Stimulated activated CD4-positive, alpha-beta T cell treated with anti-CD3 and anti-CD28 coated beads, Interleukin-15, amount 100 ng/mL, for 48 hours (primary cell): ENCODE data around the gene LNX2.

ENCODE experiments used
- DNase-seq, 2 donors: peaks; one replicate each; pipeline ENCODE4 v3.0.0-alpha.2; 2020; ENCODE audit warnings: low read depth in 2 of 2

The LNX2 gene

DNA sequence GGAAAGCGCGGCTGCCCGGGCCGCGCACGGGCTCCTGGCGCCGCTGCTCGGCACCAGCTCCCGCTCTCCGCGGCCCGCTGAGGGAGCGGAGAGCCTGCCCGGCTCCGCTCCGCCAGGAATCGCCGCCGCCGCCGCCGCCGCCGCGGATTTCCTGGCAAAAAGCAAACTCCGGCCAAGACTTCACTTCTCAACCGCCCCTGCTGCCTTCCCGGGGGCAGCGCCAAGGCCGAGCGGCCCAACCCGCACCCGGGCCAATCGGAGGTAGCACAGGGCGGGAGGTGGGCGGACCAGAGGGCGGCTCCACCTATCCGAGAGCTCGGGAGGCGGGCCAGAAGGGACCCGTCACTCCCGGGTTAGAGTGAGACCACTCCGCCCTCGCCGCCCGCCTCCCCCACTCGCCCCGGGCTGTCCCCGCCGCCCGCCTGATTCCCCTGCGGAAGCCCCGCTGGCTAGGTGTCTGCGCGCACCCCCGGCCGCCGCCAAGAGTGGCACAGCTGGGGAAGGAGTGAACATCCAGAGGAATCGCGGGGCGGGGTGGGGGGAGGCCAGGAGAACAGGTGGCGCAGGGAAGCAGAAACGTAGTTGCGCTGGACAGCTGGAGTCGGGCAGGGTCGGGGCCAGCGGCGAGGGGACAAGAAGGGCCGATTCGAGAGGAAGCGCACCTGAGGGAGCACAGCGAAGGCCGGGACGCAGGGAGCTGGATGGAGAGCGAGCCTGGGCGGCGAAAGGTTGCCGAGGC lies at the start of gene LNX2:
Gene LNX2, minus strand, starts transcription at position 153 of the 739 bp plus-strand sequence. CDS start 38,826 bp downstream, outside the sequence.
- DNase-seq: peak; percentile 91 to 98

DNA sequence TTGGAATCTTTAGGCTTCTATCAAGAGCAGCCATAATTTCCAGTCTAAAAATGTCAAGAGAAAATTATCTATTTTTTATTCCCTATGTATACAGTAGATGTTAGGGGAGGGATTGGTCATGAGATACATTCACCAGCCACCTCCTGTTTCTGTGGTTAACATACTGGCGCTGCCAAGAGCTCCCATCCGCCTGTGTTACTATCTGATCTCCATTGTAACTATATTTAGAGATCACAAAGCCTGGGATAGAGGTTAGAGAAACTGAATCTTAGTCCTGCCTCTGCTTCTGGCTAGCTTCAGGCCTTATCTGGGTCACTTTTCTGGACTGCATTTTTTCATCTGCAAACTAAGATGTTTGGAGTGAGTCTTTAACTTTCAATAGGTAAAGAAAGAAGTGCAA lies 47.6 kb upstream of the LNX2 start:
- DNase-seq: no peak

- no peak for DNase-seq
Observed at GRCh38 chr13:27666951-27667350, 46.6 kb upstream of the LNX2 start.

- no peak for DNase-seq
Observed at GRCh38 chr13:27665761-27666160, 45.4 kb upstream of the LNX2 start.

DNA sequence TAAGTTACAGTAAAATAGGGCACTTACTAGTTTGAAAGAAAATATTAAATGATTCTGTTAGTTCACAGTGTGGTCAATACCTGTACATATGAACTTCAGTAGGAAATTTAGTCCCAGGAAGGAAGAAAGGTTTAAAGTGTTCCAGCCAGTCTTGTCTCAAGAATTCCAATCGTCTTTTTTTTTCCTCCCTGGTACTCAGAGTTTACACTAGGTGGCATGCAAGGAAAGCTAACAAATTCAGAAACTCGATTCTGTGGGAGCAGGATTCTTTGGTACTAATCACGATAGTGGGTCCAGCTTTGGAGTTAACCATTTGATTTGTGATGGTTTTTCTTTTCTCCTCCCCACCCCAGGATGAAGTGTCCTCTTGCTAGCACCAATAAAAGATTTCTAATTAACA lies 45.0 kb upstream of the LNX2 start:
- no peak for DNase-seq

DNA sequence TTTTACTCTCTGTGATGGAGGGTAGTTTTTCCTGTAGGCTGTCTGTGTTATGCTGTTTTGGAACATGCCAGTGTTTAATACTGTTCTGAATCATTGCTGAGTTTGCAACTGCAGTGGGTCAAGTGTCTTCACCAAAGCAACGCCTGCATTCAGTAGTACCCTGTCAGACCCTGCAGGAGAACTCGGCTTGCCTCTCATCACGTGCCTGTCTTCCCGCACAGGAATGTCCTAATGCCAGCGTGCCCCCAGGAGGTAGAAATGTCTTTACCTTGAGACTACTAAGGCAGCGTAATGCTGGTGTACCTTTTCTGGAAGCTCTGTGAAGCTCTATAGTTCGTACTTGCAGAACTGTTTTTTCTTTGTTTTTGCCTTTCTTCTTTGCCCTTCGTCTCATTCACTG lies 43.6 kb upstream of the LNX2 start:
- no peak for DNase-seq

DNA sequence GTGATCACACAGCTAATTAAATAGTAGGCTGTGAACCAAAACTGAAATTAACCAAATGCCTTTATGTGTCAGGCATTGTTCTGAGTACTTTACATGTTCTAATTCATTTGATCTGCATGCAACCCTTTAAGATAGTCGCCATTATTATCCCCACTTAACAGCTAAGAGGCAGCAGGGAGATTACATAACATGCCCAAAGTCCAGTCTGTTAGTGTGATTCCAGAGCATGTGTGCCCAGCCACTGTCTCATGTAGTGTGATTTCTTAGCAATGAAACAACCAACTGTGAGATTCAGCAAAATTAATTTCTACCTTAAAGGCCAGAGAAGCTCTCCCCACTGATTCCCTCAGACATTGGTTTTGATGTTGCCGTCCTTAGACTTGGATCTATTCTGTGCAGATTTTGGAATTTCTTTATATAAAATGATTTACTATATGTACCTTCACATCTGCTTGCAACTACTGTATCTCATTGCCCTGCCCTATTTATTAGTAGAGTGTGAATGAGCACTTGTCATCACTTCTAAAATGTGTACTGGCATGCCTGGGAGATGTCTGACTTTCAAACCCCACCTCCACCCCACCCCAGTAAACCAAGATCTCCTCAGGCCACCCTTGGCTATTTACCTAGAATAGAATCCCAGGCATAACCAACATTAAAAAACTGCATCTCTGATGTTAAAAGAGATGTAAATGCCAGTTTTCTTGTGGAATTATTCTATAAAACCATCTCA lies 42.6 kb upstream of the LNX2 start:
- DNase-seq: no peak

DNA sequence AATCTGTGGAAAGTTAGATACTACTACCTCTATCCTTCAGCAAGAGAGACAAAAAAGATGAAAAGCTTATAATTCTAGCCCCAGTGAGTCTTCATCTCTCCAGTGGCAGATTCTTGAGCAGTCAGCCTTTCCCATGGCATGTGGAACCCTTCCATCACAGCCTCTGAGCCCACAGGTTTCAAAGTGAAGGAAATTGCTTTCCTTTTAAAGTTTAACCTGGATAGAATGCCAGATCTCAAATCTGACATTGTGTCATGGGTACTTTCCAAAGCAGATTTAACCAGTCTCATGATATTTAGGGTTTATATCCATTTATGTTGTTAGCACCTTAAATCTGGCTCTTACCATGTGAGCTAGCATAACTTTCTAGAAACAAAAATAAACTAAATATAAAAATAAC lies 40.7 kb upstream of the LNX2 start:
- DNase-seq: no peak

DNA sequence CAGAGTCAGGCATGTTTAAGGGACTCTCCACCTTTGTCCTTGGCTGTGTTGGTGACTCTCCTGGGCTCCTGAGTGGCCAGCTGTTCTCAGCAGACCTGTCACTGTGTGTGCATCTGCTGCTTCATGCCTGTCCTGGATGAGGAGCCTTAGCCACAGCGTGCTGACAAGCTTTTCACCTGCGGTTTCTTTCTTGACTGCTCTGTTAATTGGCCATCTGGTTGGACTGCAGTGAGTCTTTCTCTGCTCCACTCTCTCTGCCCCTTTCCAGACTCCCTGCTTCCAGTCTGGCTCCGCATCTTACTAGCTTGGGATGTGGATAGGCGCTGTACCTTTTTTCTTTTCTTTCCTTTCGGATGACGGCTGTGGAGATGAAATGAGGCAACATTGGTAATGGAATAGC lies 40.2 kb upstream of the LNX2 start:
- DNase-seq: no peak

DNA sequence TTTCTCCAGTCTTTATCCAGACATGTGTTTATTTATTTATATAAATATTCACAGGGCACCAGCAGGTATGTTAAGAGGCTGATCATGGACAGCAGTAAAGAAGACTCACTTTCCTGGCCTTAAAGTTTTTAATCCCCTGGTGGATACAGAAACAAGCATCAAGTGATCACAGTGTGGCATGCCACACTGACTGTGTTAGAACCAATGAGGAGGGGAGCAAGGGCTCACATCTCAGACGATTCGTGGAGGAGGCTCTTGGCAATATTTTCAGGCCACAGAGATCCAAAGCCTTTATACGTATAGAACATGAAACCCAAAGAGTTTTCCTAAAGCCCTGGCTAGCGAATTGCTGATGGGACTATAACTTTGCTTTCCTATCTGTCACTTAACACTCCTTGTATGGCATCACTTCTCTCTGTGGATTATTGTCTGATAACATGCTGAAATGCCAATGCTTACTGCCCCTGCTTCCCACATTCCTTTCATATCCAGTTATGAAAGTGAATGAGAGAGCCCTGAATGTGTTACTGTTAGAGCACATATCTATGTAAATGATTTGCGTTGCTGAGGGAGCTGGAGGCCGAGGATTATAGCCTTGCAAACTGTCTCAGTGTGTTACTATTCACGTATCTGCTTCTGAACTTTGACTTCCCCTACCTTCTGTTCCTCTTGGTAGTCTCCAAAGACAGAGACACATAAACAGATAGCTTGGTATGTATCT lies 39.0 kb upstream of the LNX2 start:
- no peak for DNase-seq

GRCh38 chr13:27658546-27658945 lies 38.2 kb upstream of the LNX2 start:
- no peak for DNase-seq

DNA sequence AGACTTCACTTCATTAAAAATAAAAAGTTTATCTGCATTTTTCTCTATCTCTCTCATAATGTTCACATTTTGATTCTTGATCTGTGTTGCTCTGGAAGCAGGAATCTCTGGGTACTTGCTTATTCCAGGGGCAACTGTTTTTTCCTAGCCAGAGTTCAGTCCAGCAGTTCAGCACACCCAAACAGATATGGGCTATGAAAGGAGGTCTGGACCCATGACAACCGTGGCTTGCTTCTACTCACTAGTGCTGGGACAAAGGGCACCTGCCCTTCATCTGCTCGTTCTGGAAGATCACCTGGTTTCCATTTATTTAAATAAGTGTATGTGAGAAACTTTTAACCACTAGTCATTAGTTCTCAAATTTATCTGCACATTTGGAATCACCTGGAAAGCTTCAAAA lies 37.4 kb upstream of the LNX2 start:
- no peak for DNase-seq

DNA sequence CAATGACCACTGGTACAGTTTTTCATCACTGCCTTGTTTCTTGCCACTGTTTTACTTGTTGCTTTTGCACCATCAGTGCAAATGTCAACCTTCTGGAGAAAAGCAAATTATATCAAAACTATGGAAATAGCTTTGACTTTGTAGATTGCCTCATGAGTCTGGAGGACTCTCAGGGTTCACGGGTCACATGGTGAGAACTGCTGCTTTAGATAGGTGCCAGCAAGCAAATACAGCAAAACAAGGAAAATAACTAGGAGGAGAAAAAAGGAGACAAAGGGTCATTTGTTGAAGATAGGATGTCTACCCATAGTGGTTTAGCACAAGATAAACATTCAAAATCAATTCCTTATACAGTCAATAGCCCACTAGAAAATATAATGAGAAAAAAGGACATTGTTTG lies 34.5 kb upstream of the LNX2 start:
- no peak for DNase-seq

DNA sequence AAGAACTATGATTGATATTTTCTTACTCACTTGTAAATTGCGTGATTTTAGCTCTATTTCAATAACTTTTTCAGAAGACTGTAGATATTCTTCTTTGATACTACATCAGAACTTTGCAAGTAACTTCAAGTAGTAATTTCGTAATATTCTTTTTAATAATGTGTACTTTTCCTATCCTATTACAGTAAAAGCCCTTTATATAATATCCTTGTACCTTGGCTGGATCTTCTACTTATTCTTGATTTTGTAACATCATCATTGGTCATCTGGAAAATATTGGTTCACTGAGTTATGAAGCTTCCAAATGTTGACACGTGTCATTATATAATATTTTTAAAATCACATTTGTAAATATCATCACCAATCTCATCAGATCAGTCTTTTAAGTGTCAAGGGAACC lies 33.7 kb upstream of the LNX2 start:
- DNase-seq: no peak

GRCh38 chr13:27650312-27650711 lies 30.0 kb upstream of the LNX2 start:
- no peak for DNase-seq

GRCh38 chr13:27644302-27644701 lies 24.0 kb upstream of the LNX2 start:
- no peak for DNase-seq

DNA sequence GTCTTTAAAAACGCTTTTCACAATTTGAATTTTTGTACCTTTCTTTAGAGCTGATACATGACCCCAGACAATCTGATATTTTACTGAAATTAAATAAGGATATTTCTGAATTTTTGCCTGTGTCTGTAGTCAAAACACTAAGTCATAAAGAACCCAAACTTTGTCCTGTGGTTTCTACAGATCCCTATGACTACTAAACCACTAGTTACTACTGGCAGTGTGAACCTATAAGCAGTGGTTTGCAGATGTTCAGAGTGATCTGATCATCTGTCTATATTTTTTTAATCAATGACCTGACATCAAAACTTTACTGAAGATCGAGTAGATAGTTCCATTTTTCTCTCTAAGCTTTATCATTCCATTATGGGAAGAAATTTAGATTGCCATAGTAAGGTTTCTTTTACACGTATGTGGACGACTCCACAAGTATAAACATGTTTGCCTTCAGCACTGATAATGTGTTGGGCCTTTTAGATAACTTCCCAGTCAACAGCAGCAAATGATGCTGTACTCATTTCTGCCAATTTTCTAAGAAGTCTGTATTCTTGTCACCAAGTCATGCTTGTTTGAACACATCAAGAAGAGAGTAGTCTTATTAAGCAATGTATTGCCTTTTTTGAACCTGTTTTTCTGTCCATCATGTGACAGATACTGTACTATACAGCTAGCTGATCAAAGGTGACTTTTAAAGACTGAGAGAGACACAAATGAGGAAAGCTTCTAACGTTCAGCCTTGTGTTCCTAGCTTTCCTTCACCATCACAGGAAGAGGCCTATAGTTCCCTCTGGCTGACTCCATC lies 23.2 kb upstream of the LNX2 start:
- no peak for DNase-seq

- DNase-seq: no peak
Observed at GRCh38 chr13:27641711-27642502, 21.6 kb upstream of the LNX2 start.

DNA sequence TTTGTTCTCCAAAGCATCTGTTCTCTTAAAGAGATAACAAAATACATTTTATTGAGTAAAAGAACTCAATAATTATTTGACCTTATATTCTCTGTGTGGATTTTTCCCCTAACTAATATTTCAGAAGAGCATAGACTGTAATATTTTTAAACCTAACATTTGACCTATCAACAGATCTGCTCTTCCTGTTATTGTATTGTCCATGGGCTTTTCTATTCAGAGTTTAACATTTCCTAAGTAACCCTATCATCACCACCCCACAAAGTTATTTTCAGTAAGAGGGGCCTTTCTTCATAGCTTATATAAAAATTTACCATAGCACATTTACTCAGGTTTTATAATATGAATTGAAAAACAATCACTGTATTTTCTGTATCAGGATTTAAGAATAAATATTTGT lies 18.9 kb upstream of the LNX2 start:
- no peak for DNase-seq

DNA sequence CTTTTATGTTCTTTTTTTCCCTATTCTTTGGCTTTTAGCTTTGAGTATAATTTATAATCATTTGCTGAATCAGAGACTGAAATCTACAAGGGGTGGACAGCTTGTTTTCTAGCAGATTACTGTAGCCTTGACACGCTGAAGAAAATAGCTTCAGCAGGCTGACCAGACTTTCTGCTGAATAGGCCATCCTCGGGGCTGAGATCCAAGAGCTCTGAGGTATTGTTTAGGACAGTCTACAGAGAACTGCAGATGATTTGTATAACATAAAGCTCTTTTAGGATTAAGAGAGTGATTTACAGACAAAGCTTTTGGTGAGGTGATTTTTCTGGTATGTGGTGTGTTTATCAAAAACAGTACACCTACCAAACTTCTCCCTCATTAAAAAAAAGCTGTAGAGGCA lies 18.2 kb upstream of the LNX2 start:
- DNase-seq: no peak

GRCh38 chr13:27638001-27638400 lies 17.7 kb upstream of the LNX2 start:
- no peak for DNase-seq
